HG03521 (cell line): Measurements from ENCODE around the gene RSAD1.

Experiments
- ATAC-seq: cut with Tn5 transposase; IDR thresholded peaks from one replicate; pipeline ENCODE4 v1.9.1; 2021; ENCODE audit warnings: mild to moderate bottlenecking, moderate library complexity; ENCODE audit not compliant: unreplicated experiment

The RSAD1 gene

DNA sequence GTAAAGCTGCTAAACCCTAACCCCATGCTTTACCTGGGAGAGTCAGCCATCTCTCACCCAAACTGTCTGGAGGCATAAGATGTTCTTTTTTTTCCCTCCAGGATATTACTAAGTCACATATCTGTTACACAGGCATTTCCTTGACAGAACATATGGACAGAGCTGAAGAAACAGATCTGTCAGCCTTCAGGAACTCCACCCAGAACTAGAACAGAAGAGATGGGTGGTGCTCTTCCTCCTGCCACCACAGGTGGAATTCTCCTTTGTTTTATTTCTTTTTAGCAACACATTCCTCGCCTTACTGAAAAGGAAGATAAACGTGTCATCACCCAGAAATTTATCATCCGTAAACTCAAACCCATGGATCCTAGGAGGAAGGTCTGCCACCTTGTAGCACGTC lies 38.4 kb downstream of the RSAD1 start:
- ATAC-seq: no peak

- no peak for ATAC-seq
Observed at GRCh38 chr17:50517504-50518383, 39.1 kb downstream of the RSAD1 start.

- ATAC-seq: no peak
Observed at GRCh38 chr17:50518384-50519023, 39.8 kb downstream of the RSAD1 start.

DNA sequence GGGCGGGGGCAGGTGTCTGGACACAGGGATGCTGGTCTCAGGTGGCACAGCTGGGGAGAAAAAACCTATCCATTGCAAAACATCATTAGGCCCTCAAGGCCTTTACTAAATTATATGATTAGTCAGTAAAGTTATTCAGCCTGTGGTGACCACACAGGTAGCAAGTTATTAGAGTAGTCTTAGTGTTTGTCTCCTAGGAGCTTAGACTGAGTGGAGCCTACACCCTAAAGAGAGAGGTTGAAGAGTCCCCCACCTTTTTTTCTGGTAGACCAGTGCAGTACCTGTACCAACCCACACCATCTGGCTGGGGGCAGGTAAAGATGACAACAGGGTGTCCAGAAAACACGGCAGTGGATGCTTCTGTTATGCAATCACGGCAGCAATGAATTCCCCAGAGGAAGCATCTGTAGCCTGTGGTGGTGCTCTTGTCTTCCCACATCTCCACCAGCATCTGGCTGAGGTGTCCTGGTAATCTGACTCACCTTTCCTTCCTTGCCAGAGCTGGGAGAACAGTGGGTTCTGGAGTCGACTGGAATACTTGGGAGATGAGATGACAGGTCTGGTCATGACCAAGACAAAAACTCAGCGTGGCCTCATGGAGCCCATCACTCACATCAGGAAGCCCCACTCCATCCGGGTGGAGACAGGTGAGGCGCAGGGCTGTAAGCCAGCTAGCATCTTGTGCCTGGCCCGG lies 40.6 kb downstream of the RSAD1 start:
- ATAC-seq: no peak

- ATAC-seq: no peak
Observed at GRCh38 chr17:50520483-50520882, 41.8 kb downstream of the RSAD1 start.

DNA sequence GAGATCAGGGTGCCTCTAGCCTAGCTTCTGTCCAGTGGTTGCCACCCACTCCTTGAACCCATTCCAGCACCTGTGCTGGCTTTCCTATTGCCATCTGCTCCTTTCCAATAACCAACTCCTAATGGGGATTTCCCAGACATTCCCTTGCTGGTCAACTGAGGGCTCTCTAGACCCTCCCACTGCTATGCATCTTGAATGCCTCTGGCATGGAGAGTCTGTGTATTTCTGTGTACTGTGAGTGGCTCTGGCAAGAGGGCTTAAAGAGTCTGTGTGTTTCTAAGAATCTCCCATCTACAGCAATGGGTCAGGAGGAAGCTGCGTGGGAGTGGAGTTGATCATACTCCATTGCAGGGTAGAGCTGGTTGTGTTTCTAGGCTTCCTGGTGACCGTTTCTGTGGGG lies 42.9 kb downstream of the RSAD1 start:
- ATAC-seq: no peak

DNA sequence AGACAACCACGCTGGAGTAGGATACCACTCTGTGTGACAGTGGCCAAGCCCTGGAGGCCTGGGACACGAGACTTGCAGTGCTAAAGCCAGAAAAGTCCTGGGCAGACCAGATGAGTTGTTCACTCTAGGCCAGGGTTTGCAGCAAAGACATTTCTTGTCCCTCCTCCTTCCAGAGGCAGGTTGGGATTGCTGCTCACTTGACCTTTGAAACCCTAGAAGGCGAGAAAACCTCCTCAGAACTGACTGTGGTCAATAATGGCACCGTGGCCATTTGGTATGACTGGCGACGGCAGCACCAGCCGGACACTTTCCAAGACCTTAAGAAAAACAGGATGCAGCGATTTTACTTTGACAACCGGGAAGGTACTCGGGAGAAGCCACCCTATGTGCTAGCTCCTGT lies 44.1 kb downstream of the RSAD1 start:
- ATAC-seq: no peak

- no peak for ATAC-seq
Observed at GRCh38 chr17:50523208-50523607, 44.5 kb downstream of the RSAD1 start.

- ATAC-seq: no peak
Observed at GRCh38 chr17:50524838-50525237, 46.2 kb downstream of the RSAD1 start.

- no peak for ATAC-seq
Observed at GRCh38 chr17:50527155-50527762, 48.6 kb downstream of the RSAD1 start.

GRCh38 chr17:50527949-50528474 lies 49.4 kb downstream of the RSAD1 start:
- no peak for ATAC-seq

DNA sequence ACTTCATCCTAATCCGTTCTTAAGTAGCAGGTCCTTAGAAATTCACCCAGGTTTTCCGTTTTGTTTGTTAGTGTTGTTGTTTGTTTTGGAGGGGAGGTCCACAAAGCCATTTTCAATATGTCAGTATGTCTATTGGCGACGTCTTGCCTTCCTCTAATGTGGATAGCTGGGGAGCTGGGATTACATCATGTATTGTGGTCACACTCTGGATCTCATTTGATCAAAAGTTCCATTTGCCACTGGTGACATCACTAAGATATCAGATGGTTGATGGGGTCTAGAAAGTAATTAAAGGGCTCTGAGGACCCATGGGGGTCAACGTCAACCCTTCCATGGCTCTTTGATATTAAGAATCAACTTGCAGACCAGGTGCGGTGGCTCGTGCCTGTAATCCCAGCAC lies 51.2 kb downstream of the RSAD1 start:
- ATAC-seq: no peak

DNA sequence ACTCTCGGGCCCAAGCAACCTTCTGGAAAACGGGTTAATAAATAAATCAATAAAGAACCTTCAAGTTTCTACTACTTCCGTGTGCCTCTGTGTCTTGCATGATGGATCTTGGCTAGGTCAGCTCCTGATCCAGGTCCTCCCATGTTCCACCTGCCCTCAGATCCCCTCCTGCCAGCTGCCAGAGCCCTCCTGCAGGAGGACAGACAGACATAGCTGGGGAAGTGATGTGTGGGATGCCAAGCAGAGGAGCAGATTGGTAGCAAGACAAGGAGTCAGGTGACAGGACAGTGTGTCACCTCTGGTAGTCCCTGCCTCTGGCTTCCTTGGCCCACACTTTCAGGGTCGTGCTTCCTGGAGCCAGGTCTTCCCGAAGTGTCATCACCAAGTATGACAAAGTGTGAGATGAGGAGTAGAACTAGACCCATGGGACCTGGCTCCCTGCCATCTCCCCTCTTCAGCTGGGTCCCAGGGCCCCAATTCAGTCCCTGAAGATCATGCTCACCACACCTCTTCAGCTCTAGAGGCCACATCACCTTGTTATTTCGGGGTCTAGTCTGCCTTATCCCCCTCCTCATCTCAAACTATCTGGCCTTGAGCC lies 52.9 kb downstream of the RSAD1 start:
- no peak for ATAC-seq

DNA sequence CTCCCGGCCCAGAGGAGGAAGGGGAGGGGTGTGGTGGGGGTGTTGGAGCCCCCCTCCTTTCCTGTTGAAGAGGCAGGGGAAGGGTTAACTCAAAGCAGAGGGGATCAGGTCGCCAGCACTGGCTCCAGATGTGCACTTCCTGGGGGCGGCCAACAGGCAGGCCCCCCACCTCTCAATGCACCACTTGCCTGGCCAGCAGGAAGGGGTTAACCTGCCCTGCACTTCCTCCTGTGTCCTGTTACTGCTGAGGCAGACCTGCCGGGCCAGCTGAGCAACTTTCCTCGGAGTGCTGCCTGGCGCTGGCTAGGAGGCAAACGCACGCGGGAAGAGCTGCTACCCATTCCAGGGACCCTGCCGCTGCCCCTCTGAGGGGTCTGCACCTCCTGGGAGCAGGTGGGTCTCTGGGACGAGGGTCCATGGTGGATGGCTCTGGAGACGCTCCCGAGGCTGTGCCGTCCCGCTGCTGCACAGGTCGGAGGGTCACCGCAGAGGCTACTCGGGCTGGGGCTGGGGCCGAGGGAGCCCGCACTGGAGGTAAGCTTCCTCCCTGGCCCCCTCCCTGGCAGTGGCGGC lies 53.9 kb downstream of the RSAD1 start, which contains the start of gene EPN3:
EPN3 (plus strand) TSS at position 284 of the 573 bp plus-strand sequence. CDS start 3,822 bp downstream, outside the sequence.
- ATAC-seq: no peak

DNA sequence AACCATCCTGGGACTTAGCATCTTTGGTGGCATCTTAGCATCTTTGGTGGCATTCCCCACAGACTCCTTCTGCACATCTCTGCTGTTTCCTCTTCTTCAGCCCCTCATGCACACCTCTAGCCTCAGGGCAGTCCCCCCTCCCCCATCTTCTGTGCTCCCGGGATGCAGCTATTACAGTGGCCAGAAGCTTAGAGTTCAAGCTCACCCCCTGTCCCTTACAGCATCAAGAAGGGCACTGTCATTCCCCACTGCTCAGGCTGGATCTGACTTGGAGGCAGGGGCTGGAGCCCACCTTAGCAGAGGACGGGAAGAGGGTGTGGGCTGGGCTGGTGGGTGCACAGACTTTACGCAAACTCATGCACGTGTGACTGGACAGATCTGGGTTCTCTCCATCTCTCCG lies 54.5 kb downstream of the RSAD1 start:
- ATAC-seq: no peak

DNA sequence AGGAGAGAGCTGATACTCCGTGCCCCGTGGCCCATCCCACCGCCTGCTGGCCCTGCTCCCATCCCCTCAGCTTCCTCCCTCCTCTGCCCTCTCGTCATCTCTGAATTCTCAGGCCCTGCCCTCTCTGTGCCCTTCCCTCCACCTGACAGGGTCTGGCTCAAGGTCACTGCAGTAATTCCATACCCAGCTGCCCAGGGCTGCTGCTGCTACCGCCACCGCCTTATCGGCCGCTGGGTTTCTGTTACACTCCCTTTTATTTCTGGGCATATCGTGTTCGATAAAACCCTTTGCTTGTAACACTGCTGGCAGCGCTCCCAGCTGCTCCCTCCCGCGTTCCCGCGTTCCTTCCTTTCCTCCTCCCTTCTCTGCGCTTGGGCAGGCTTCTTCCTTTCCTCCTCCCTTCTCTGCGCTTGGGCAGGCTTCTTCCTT lies 55.1 kb downstream of the RSAD1 start:
- ATAC-seq: no peak

DNA sequence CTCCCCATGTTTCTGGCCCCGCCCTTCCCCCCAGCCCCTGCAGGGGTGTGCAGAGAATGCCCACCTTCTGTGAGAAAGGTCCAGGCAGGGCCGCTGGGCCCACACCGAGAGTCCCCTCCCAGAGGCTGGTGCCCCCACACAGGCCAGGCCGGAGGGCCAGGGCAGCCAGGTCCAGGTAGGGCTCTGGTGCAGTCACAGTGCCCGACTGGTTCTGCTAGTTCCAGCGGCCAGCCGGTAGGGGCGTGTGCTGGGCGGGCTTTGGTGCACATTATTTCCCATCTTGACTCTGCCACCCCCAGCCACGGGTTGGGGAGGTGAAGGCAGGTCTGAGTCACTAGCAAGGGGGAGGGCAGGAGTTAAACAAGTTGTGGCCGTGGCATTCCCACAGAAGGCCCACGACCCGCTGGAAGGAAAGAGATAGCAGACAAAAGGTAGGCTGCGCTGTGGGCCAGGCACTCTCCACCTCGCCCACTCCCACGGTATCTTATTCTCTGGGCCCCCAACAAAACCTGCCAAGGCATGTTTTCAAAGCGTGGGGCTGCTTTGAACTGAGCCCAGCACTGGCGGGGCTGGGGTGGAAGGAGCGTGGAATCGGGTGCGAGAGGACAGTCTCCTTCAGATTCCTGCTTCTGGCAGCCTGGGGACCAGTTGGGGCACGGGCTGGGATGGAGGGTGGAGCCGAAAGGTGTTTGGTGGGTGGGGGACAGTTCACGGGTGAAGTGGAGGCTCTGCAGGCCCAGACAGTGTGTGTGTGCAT lies 55.7 kb downstream of the RSAD1 start:
- no peak for ATAC-seq

GRCh38 chr17:50534979-50535326 lies 56.3 kb downstream of the RSAD1 start:
- no peak for ATAC-seq

GRCh38 chr17:50535407-50535806 lies 56.7 kb downstream of the RSAD1 start:
- ATAC-seq: no peak
